Uterus (tissue), 2 donors: ENCODE results near the gene GSTT2.
"Not testable (repeated sequence)": the region's sequence is repeated elsewhere in the genome, so short reads cannot be mapped to it uniquely, and the experiment has no call there.

ENCODE experiments used
- POLR2A ChIP-seq, 2 donors: fragments of 450-650 bp; IDR thresholded peaks; one replicate each; pipeline ENCODE4 v1.6.1; 2016; ENCODE audit warnings: antibody characterized with exemption in 2 of 2, mild to moderate bottlenecking in 1 of 2, moderate library complexity in 1 of 2
- TF ChIP-seq, protein P1 (sequence below), 4 experiments: fragments of 200-600 bp in 2 of 4; fragments of 450-650 bp in 2 of 4; sonication (generic) in 2 of 4; IDR thresholded peaks; one replicate each; pipeline ENCODE4 v1.5.1; 2016 to 2019; ENCODE audit warnings: antibody characterized with exemption in 4 of 4, mild to moderate bottlenecking in 2 of 4, moderate library complexity in 1 of 4

DNA sequence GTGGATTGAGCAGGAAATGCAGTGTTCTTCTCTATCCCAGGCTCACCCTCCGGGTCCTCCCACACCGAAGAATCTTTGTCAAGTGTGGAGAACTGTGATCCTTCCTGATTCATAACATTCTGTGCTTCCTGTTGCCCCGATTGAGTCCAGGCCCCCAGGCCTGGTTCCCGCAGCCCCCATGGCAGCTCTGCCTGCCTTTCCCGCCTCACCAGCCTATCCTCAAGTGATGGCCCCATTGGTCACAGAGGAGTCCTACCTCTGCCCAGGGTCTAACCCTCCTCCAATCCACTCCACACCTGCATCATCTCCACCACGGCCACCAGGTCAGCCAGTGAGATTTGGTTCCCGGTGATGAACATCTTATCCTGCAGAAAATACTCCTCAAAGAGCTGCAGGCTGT, 19.8 kb downstream of the GSTT2 start:
- TF ChIP-seq POLR2A (IDR thresholded peaks at IDR 0.05): not testable (repeated sequence)
- TF ChIP-seq, protein P1, sequence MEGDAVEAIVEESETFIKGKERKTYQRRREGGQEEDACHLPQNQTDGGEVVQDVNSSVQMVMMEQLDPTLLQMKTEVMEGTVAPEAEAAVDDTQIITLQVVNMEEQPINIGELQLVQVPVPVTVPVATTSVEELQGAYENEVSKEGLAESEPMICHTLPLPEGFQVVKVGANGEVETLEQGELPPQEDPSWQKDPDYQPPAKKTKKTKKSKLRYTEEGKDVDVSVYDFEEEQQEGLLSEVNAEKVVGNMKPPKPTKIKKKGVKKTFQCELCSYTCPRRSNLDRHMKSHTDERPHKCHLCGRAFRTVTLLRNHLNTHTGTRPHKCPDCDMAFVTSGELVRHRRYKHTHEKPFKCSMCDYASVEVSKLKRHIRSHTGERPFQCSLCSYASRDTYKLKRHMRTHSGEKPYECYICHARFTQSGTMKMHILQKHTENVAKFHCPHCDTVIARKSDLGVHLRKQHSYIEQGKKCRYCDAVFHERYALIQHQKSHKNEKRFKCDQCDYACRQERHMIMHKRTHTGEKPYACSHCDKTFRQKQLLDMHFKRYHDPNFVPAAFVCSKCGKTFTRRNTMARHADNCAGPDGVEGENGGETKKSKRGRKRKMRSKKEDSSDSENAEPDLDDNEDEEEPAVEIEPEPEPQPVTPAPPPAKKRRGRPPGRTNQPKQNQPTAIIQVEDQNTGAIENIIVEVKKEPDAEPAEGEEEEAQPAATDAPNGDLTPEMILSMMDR (IDR thresholded peaks at IDR 0.05): not testable (repeated sequence)
